Upper lobe of left lung (tissue), 6 donors: ENCODE data around the gene CRYGD. TPM values are rescaled to one million over a fixed set of nuclear protein-coding genes. Genes with fewer than 3 reads are reported as not detected.
"Not testable (repeated sequence)": the region's sequence is repeated elsewhere in the genome, so short reads cannot be mapped to it uniquely, and the experiment has no call there.

Source experiments
- ATAC-seq, 2 donors: fragments of 200-7000 bp; cut with Tn5 transposase; one replicate each; pipeline ENCODE4 v1.9.1; 2022; ENCODE audit warnings: mild to moderate bottlenecking in 2 of 2, moderate library complexity in 2 of 2; ENCODE audit not compliant: low FRiP score in 2 of 2
- DNase-seq, 2 donors: peaks; one replicate each; pipeline ENCODE4 v3.0.0-alpha.2; 2019 to 2020
- H3K27ac ChIP-seq, 4 donors: fragments of 200-600 bp; sonication (generic); one replicate each; pipeline ENCODE4 v1.5.1; 2016 to 2019
- H3K27me3 ChIP-seq, 4 donors: fragments of 200-600 bp; sonication (generic); one replicate each; pipeline ENCODE4 v1.5.1; 2017 to 2019
- H3K36me3 ChIP-seq, 4 donors: fragments of 200-600 bp; sonication (generic); one replicate each; pipeline ENCODE4 v1.5.1; 2016 to 2019
- H3K4me1 ChIP-seq, 4 donors: fragments of 200-600 bp; sonication (generic); one replicate each; pipeline ENCODE4 v1.5.1; 2018 to 2019
- H3K4me3 ChIP-seq, 4 donors: fragments of 200-600 bp; sonication (generic); one replicate each; pipeline ENCODE4 v1.5.1; 2017 to 2019; ENCODE audit warnings: mild to moderate bottlenecking in 2 of 4, moderate library complexity in 1 of 4
- H3K9me3 ChIP-seq, 4 donors: fragments of 200-600 bp; sonication (generic); one replicate each; pipeline ENCODE4 v1.5.1; 2018 to 2019
- CTCF ChIP-seq, 6 experiments: fragments of 450-650 bp in 4 of 6; fragments of 200-600 bp in 2 of 6; sonication (generic) in 2 of 6; IDR thresholded peaks; one replicate each; pipeline ENCODE4 v1.5.1; 2016 to 2019; ENCODE audit warnings: antibody characterized with exemption in 6 of 6
- EP300 ChIP-seq, 4 donors: sonication (generic); formaldehyde crosslinking; IDR thresholded peaks; one replicate each; pipeline ENCODE4 v1.5.1; 2017; ENCODE audit warnings: antibody characterized with exemption in 4 of 4, control low read depth in 2 of 4
- POLR2A ChIP-seq, 4 donors: fragments of 450-650 bp; IDR thresholded peaks; one replicate each; pipeline ENCODE4 v1.5.1; 2016 to 2017; ENCODE audit warnings: antibody characterized with exemption in 4 of 4, mild to moderate bottlenecking in 2 of 4
- POLR2AphosphoS5 ChIP-seq, 2 donors: sonication (generic); formaldehyde crosslinking; IDR thresholded peaks; one replicate each; pipeline ENCODE4 v1.5.1; 2017; ENCODE audit warnings: antibody characterized with exemption in 2 of 2
- WGBS, 2 donors: methylation state at CpG; one replicate each; pipeline ENCODE4 v1.1.5; 2017 to 2018; 5-methylcytosine and 5-hydroxymethylcytosine counted together
- total RNA-seq, 6 donors: library from RNA; depleted of rRNA in 4 of 6; stranded (reverse); fragments of >200 nt in 4 of 6; gene quantifications; one replicate each; pipeline versions ENCODE4 v1.1.0 to v1.2.1, GENCODE V29; 2016 to 2021
- donor health status: DM: no; HTN: no; CAD: no; lungs with moderate emphysema.
- donor health status: DM: no; HTN: yes; CAD: no; lungs with severe emphysema.

CRYGD gene
- total RNA-seq, 6 donors from 2014 or later = not detected

- Histone ChIP-seq H3K27ac (no peak overlapping the region), H3K36me3 (no peaks in the 10 kb centered on the region), H3K9me3 (no peaks in the 10 kb centered on the region), H3K4me1 (peaks cover 0 to 5% (median 0%) of the 10 kb centered on the region in 4 donors), H3K4me3 (no peak overlapping the region), H3K27me3 (peaks cover 0 to 3% (median 2%) of the 10 kb centered on the region in 4 donors)
- DNase-seq (no peak), ATAC-seq (no peak)
- TF ChIP-seq POLR2AphosphoS5 (IDR thresholded peaks at IDR 0.05) (no peak), EP300 (IDR thresholded peaks at IDR 0.05) (no peak), CTCF (IDR thresholded peaks at IDR 0.05) (no peak)
- 28 to 52% methylated on average over 7 of the region's 7 CpGs for WGBS, 2 donors
These were observed 11.4 kb downstream of the CRYGD start for GRCh38 chr2:208112969-208113368.

GRCh38 chr2:208112273-208112745 lies 12.0 kb downstream of the CRYGD start:
- H3K4me1 ChIP-seq, H3K27ac ChIP-seq, H3K4me3 ChIP-seq, H3K27me3 ChIP-seq, H3K36me3 ChIP-seq, H3K9me3 ChIP-seq: not testable (repeated sequence)
- ATAC-seq (peak in 1 of 2 donors; percentile 28), DNase-seq (peak in 1 of 2 donors; percentile 82)
- WGBS, 2 donors = 25 to 36% methylated on average over 20 to 25 of the region's 36 CpGs

- H3K27me3 ChIP-seq = no peaks in the 10 kb centered on the region
- 77 to 86% methylated on average over 3 of the region's 3 CpGs for WGBS, 2 donors
- H3K4me1 ChIP-seq = no peaks in the 10 kb centered on the region
- H3K4me3 ChIP-seq = no peak overlapping the region
- no peak for ATAC-seq
- H3K27ac ChIP-seq = no peak overlapping the region
- no peak for TF ChIP-seq EP300 (IDR thresholded peaks at IDR 0.05)
- TF ChIP-seq POLR2A (IDR thresholded peaks at IDR 0.05) = no peak
- TF ChIP-seq POLR2AphosphoS5 (IDR thresholded peaks at IDR 0.05) = no peak
- no peak for TF ChIP-seq CTCF (IDR thresholded peaks at IDR 0.05)
- no peaks in the 10 kb centered on the region for H3K9me3 ChIP-seq
- DNase-seq = no peak
- no peaks in the 10 kb centered on the region for H3K36me3 ChIP-seq
These were observed 20.7 kb downstream of the CRYGD start for GRCh38 chr2:208103616-208104015.

GRCh38 chr2:208101716-208102631 lies 22.4 kb downstream of the CRYGD start:
- no peaks in the 10 kb centered on the region for H3K9me3 ChIP-seq
- TF ChIP-seq EP300 (IDR thresholded peaks at IDR 0.05) (no peak), CTCF (IDR thresholded peaks at IDR 0.05) (peak in 1 of 6 experiments; percentile 10), POLR2AphosphoS5 (IDR thresholded peaks at IDR 0.05) (no peak)
- H3K36me3 ChIP-seq = no peaks in the 10 kb centered on the region
- no peaks in the 10 kb centered on the region for H3K27me3 ChIP-seq
- H3K4me3 ChIP-seq = no peak overlapping the region
- no peaks in the 10 kb centered on the region for H3K4me1 ChIP-seq
- ATAC-seq (peak in 1 of 2 donors; percentile 52), DNase-seq (no peak)
- WGBS, 2 donors = 43 to 57% methylated on average over 10 of the region's 10 CpGs
- H3K27ac ChIP-seq = no peak overlapping the region

GRCh38 chr2:208099682-208100470 lies 24.4 kb downstream of the CRYGD start:
- WGBS, 2 donors = 74 to 77% methylated on average over 13 of the region's 13 CpGs
- no peaks in the 10 kb centered on the region for H3K4me1 ChIP-seq
- DNase-seq (no peak), ATAC-seq (no peak)
- H3K4me3 ChIP-seq = no peak overlapping the region
- H3K27ac ChIP-seq = no peak overlapping the region
- TF ChIP-seq POLR2AphosphoS5 (IDR thresholded peaks at IDR 0.05) = no peak
- TF ChIP-seq EP300 (IDR thresholded peaks at IDR 0.05) = no peak
- TF ChIP-seq POLR2A (IDR thresholded peaks at IDR 0.05) = no peak
- no peak for TF ChIP-seq CTCF (IDR thresholded peaks at IDR 0.05)
- H3K36me3 ChIP-seq = no peaks in the 10 kb centered on the region
- H3K9me3 ChIP-seq = no peaks in the 10 kb centered on the region
- no peaks in the 10 kb centered on the region for H3K27me3 ChIP-seq

- not testable (repeated sequence) for ATAC-seq, H3K9me3 ChIP-seq, H3K36me3 ChIP-seq, H3K4me1 ChIP-seq, H3K4me3 ChIP-seq, DNase-seq, H3K27me3 ChIP-seq, H3K27ac ChIP-seq
- 89 to 100% methylated on average over 1 of the region's 1 CpG for WGBS, 2 donors
These were observed 25.6 kb downstream of the CRYGD start for GRCh38 chr2:208098701-208099100.
